Subcutaneous abdominal adipose tissue (tissue), 5 donors: ENCODE measurements around the gene COL9A3.

ENCODE experiments used
- H3K27ac ChIP-seq: one replicate; pipeline ENCODE4 v1.7.0; 2013; ENCODE audit warnings: low read depth, mild to moderate bottlenecking, inconsistent platforms, low read length, moderate library complexity
- H3K27me3 ChIP-seq, 5 donors: one replicate each; pipeline ENCODE4 v1.7.0; 2013; ENCODE audit warnings: low read length in 5 of 5, inconsistent platforms in 1 of 5; ENCODE audit not compliant: control insufficient read depth in 5 of 5, insufficient read depth in 4 of 5
- H3K36me3 ChIP-seq, 5 donors: one replicate each; pipeline ENCODE4 v1.7.0; 2013; ENCODE audit warnings: low read length in 5 of 5; ENCODE audit not compliant: control insufficient read depth in 5 of 5, insufficient read depth in 5 of 5
- H3K4me1 ChIP-seq, 5 donors: one replicate each; pipeline ENCODE4 v1.7.0; 2013; ENCODE audit warnings: low read length in 5 of 5, mild to moderate bottlenecking in 3 of 5, moderate library complexity in 1 of 5; ENCODE audit not compliant: control insufficient read depth in 5 of 5, insufficient read depth in 5 of 5
- H3K4me3 ChIP-seq, 5 donors: one replicate each; pipeline ENCODE4 v1.7.0; 2013; ENCODE audit warnings: low read length in 5 of 5, low read depth in 1 of 5
- H3K9ac ChIP-seq, 5 donors: one replicate each; pipeline ENCODE4 v1.7.0; 2013; ENCODE audit warnings: low read length in 5 of 5, mild to moderate bottlenecking in 4 of 5, moderate library complexity in 3 of 5
- H3K9me3 ChIP-seq, 5 donors: one replicate each; pipeline ENCODE4 v1.7.0; 2013; ENCODE audit warnings: low read length in 5 of 5; ENCODE audit not compliant: control insufficient read depth in 5 of 5
- donor health status: healthy.
- donor health status: healthy.
- donor health status: healthy.
- donor health status: healthy.
- donor health status: healthy.

COL9A3 gene

GRCh38 chr20:62787866-62788265, 29.0 kb upstream of the COL9A3 start:
- Histone ChIP-seq H3K27ac (no peak overlapping the region), H3K36me3 (no peaks in the 10 kb centered on the region), H3K27me3 (peaks cover 3 to 17% (median 5%) of the 10 kb centered on the region in 5 donors), H3K4me1 (peaks cover 6 to 12% (median 11%) of the 10 kb centered on the region in 5 donors), H3K4me3 (no peak overlapping the region), H3K9me3 (no peaks in the 10 kb centered on the region), H3K9ac (no peak overlapping the region)

GRCh38 chr20:62788607-62789006, 28.2 kb upstream of the COL9A3 start:
- H3K27ac ChIP-seq, result no peak overlapping the region
- H3K4me3 ChIP-seq, result no peak overlapping the region
- H3K9ac ChIP-seq, result no peak overlapping the region
- no peaks in the 10 kb centered on the region for H3K36me3 ChIP-seq
- peaks cover 3 to 17% (median 5%) of the 10 kb centered on the region in 5 donors for H3K27me3 ChIP-seq
- H3K4me1 ChIP-seq, result peaks cover 1 to 7% (median 6%) of the 10 kb centered on the region in 5 donors
- H3K9me3 ChIP-seq, result no peaks in the 10 kb centered on the region

DNA sequence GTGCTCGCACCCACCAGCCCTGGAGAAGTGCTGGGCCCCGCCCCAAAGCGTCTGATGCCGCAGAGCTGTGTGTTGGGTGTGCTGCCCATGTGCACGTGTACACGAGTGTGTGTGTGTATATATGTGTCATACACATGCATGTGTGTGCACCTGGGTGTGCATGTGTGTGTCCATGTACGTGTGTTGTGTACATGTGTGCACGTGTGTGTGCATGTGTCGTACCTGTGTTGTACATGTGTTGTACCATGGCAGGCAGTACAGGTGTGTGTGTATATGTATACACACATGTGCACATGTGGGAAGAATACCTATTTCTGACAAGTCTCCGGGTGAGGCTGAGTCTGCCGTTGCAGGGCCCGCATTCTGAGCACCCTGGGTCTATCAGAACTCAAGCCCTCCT, 26.8 kb upstream of the COL9A3 start:
- Histone ChIP-seq H3K9ac (no peak overlapping the region), H3K27me3 (peaks cover 3 to 17% (median 5%) of the 10 kb centered on the region in 5 donors), H3K36me3 (no peaks in the 10 kb centered on the region), H3K27ac (no peak overlapping the region), H3K4me1 (peaks cover 4 to 19% (median 17%) of the 10 kb centered on the region in 5 donors), H3K9me3 (no peaks in the 10 kb centered on the region), H3K4me3 (no peak overlapping the region)

DNA sequence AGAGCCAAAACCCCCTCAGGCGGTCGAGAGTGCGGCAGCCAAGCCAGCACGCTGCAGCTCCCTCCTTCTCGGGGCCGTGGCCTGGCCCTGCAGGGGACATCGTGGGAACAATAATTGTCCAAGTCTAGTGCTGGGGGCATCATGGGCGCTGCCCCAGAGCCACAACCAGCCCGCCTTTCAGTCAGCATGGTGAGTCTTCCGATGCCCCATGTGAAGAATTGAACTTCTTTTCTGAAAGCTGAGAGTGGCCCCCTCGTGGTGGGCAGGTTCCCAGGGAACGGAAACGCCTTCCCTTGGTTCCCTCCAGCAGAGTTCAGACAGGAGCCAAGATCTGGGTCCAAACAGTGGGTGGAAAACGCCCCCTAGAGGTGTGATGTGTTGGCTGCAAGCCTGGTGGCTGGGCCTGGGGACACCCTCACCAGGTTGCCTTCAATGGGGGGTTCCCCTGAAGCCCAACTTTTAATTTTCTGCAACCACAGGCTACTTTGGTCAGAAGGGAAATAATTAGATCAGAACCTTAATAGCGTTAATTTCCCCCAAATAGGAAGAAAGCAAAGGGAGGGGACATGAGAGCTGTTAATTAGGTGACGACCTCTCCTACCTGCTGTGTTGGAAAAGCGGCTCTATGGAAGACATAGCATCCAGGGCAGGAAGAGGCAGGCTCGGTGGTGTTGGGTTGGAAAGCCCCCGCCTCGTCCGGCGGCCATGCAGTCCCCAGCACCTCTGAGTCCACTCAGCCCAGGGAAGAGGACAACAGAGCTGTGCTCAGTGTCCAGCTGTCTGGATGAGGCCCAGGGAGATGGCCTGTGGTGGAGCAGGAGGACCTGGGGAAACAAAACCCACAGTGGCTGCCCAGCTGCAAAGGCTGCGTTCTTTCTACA, 25.3 kb upstream of the COL9A3 start:
- H3K9me3 ChIP-seq, result no peaks in the 10 kb centered on the region
- no peak overlapping the region for H3K9ac ChIP-seq
- no peak overlapping the region for H3K27ac ChIP-seq
- peaks cover 4 to 29% (median 23%) of the 10 kb centered on the region in 5 donors for H3K4me1 ChIP-seq
- peaks cover 3 to 11% (median 4%) of the 10 kb centered on the region in 5 donors for H3K27me3 ChIP-seq
- H3K36me3 ChIP-seq, result no peaks in the 10 kb centered on the region
- H3K4me3 ChIP-seq, result no peak overlapping the region

DNA sequence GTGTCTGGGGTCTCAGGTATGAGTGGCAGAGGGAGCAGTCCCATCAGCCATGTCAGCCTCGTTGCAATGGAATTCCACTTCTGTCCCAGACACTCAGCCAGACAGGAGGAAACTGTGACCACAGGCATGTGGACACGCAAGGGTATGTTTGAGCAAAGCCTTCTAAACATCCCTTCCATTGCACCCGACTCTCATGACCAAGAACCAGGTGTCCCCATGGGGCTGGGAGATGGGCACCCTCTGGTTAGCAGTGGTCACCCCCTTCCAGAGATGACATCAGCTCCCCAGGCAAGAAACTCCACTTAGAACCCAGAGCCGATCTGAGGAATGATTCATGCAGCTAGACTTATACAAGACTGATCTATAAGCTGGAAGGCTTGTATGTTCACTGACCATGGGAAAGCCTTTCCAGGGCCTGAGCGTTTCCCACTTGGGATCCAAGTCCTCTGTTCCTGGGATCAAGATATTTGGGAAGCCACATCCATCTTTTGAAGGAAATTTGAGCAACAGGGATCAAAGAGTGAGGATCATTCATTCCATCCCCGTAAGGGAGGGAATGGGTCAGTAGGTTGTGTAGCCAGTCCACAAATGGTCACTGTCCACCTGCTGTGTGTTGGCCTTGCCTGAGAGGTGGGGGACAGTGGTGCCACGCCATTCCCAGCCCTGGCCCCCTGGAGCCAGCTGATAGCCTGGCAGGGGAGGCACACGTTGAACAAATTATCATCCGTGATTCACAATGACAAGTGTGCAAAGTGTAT, 24.5 kb upstream of the COL9A3 start:
- H3K27ac ChIP-seq, result no peak overlapping the region
- H3K4me3 ChIP-seq, result no peak overlapping the region
- H3K4me1 ChIP-seq, result peaks cover 4 to 35% (median 28%) of the 10 kb centered on the region in 5 donors
- H3K36me3 ChIP-seq, result no peaks in the 10 kb centered on the region
- H3K27me3 ChIP-seq, result peaks cover 0 to 8% (median 4%) of the 10 kb centered on the region in 5 donors
- H3K9me3 ChIP-seq, result no peaks in the 10 kb centered on the region
- no peak overlapping the region for H3K9ac ChIP-seq

DNA sequence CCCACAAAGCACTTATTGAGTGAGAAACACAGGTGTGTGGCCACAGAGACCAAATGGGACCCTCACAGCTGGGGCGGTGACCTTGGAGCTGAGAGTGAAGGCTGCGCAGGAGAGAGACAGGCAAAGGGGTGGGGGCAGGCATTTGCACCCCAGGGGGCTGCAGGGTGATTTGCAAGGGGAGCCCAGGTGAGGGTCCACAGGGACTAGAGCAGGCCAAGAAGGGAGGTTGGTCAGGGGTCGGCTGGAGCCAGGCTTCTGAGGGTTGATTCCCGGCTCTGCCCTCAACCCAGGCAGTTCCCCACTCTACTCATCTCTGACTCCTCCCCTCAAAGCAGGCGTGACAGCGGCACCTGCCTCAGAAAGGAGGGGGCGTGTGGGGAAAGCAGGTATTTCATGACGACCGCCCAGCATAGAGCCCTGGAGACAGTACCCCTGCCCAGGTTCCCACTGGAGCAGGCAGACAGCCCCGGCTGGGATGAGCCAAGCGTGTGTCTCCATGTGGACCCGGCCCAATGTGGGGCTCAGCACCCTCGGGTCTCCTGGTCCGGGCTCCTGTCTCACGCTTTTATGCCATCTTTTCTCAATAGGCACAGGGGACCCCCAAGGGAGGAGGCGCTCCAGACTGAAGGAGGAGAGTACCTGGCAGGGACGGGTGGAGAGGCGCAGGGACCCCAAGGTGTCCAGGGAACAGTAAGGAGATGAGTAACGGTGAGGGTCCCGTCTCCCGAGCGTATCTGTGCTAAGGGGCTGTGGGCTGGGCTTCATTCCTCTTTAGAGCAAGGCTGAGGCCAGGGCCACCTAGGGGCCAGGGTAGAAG, 23.7 kb upstream of the COL9A3 start:
- Histone ChIP-seq H3K9me3 (no peaks in the 10 kb centered on the region), H3K4me1 (peaks cover 4 to 43% (median 35%) of the 10 kb centered on the region in 5 donors), H3K36me3 (peaks cover 0 to 5% (median 4%) of the 10 kb centered on the region in 5 donors), H3K4me3 (peak overlapping the region in 3 of 5 donors; percentile 48 to 64 (median 59)), H3K9ac (peak overlapping the region in 1 of 5 donors; percentile 78), H3K27ac (peak overlapping the region; percentile 50), H3K27me3 (peaks cover 0 to 8% (median 4%) of the 10 kb centered on the region in 5 donors)

- H3K27me3 ChIP-seq, result peaks cover 0 to 8% (median 4%) of the 10 kb centered on the region in 5 donors
- H3K27ac ChIP-seq, result peak overlapping the region; percentile 50
- peak overlapping the region in 4 of 5 donors; percentile 34 to 78 (median 44) for H3K9ac ChIP-seq
- H3K4me1 ChIP-seq, result peaks cover 4 to 44% (median 35%) of the 10 kb centered on the region in 5 donors
- no peaks in the 10 kb centered on the region for H3K9me3 ChIP-seq
- peak overlapping the region in 4 of 5 donors; percentile 48 to 64 (median 54) for H3K4me3 ChIP-seq
- peaks cover 0 to 10% (median 7%) of the 10 kb centered on the region in 5 donors for H3K36me3 ChIP-seq
Observed at GRCh38 chr20:62793757-62794006, 23.2 kb upstream of the COL9A3 start.

DNA sequence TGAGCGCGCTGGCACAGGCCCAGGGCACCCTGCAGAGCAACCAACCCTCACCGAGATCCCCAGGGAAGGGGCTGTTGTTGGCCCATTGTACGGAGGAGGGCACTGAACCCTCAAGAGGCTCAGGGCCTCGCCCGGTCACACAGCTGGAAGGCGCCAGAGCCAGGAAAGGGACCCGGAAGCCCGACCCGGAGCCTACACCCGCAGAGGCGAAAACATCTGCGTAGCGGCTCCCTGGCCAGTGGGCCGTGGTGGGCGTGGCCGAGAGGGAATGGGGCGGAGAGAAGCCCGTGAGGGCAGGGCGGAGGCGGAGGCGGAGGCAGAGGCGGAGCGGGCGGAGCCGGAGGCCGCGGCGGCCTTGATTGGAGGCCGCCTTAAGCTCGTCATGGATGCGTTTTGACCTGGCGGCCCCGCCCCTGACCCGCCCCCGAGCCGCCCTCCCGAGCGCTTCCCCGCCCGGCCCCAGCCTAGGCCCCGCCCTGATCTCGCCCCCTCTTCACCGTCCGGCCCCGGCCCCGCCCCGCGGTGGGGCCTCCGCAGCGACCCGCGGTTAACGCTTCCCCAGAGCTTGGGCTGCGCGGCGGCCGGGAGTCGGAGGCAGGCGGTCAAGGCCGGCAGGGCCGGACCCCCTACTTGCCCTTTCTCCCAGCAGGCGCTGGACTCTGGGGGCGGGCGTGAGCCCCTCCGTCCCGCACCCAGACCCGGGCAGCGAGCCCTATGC, 22.7 kb upstream of the COL9A3 start:
- peak overlapping the region; percentile 61 to 79 (median 66) for H3K4me3 ChIP-seq
- H3K27me3 ChIP-seq, result peaks cover 0 to 8% (median 3%) of the 10 kb centered on the region in 5 donors
- peak overlapping the region; percentile 57 for H3K27ac ChIP-seq
- H3K9me3 ChIP-seq, result no peaks in the 10 kb centered on the region
- H3K4me1 ChIP-seq, result peaks cover 4 to 44% (median 35%) of the 10 kb centered on the region in 5 donors
- peaks cover 0 to 15% (median 12%) of the 10 kb centered on the region in 5 donors for H3K36me3 ChIP-seq
- peak overlapping the region in 4 of 5 donors; percentile 34 to 81 (median 66) for H3K9ac ChIP-seq
